Left ventricle myocardium inferior (tissue), 1 donor: ENCODE data around the gene ABCA7. TPM values are rescaled to one million over a fixed set of nuclear protein-coding genes. Genes with fewer than 3 reads are reported as not detected.

ENCODE experiments used
- DNase-seq: peaks from one replicate; pipeline ENCODE4 v3.0.0-alpha.2; 2020
- H3K27ac ChIP-seq: fragments of 200-600 bp; replicated peaks from 2 replicates; pipeline ENCODE4 v1.8.0; 2021
- H3K27me3 ChIP-seq: fragments of 200-600 bp; 2 replicates; pipeline ENCODE4 v1.8.0; 2021; ENCODE audit warnings: low read depth
- H3K36me3 ChIP-seq: fragments of 200-600 bp; 2 replicates; pipeline ENCODE4 v1.8.0; 2021
- H3K4me1 ChIP-seq: fragments of 200-600 bp; 2 replicates; pipeline ENCODE4 v1.8.0; 2021
- H3K4me3 ChIP-seq: fragments of 200-600 bp; 2 replicates; pipeline ENCODE4 v1.8.0; 2021; ENCODE audit warnings: mild to moderate bottlenecking, moderate library complexity
- H3K9me3 ChIP-seq: fragments of 200-600 bp; replicated peaks from 2 replicates; pipeline ENCODE4 v1.8.0; 2021
- CTCF ChIP-seq: fragments of 200-600 bp; IDR thresholded peaks from 2 replicates; pipeline ENCODE4 v1.8.0; 2021; ENCODE audit warnings: antibody characterized with exemption, mild to moderate bottlenecking, borderline replicate concordance
- intact Hi-C: fragments of 100-400 bp; cut with micrococcal nuclease; formaldehyde crosslinking; loops from one replicate; pipeline ENCODE4 v1.11.0; 2022
- total RNA-seq: library from RNA; stranded (reverse); fragmentation: NEBNext Ultra II Directional; extraction: Animal tissue kit (Norgen Biotek cat#: 25700); gene quantifications from one replicate; pipeline ENCODE4 v1.2.1, GENCODE V29; 2021
- donor health status: DM: no; HTN: yes; CAD: no; lungs with severe emphysema.

Gene ABCA7
- total RNA-seq, 1 donor from 2014 or later = 9.3 TPM

- Histone ChIP-seq H3K36me3 (peaks cover 29% of the 10 kb centered on the region), H3K9me3 (peaks cover 8% of the 10 kb centered on the region), H3K4me3 (peak within 1 kb of the TSS; percentile 95), H3K27ac (peak within 1 kb of the TSS; percentile 99), H3K4me1 (peaks cover 83% of the 10 kb centered on the region), H3K27me3 (no peaks in the 10 kb centered on the region)
- intact Hi-C loops = loop anchor here (5.0 kb wide), 1 partner anchor 77 kb away; the partner anchor contains the start of gene CNN2
- no peak for TF ChIP-seq CTCF
- peak; percentile 99 for DNase-seq
Observed at GRCh38 chr19:1103708-1104310, 63.9 kb downstream of the ABCA7 start, which contains the start of gene GPX4. TSS of gene GPX4 (plus strand) at chr19:1103994. CDS start at chr19:1104044, 50 bp downstream.

GRCh38 chr19:1104311-1105007 lies 64.6 kb downstream of the ABCA7 start:
- no peak for TF ChIP-seq CTCF
- no peaks in the 10 kb centered on the region for H3K27me3 ChIP-seq
- H3K4me3 ChIP-seq = peak overlapping the region; percentile 95
- peaks cover 77% of the 10 kb centered on the region for H3K4me1 ChIP-seq
- peak overlapping the region; percentile 99 for H3K27ac ChIP-seq
- DNase-seq = peak; percentile 80
- H3K36me3 ChIP-seq = peaks cover 36% of the 10 kb centered on the region
- intact Hi-C loops = loop anchor here (5.0 kb wide), 1 partner anchor 77 kb away; the partner anchor contains the start of gene CNN2
- H3K9me3 ChIP-seq = peaks cover 7% of the 10 kb centered on the region

- DNase-seq = no peak
- Histone ChIP-seq H3K4me3 (peak overlapping the region; percentile 95), H3K36me3 (peaks cover 44% of the 10 kb centered on the region), H3K27me3 (no peaks in the 10 kb centered on the region), H3K27ac (peak overlapping the region; percentile 99), H3K4me1 (peaks cover 69% of the 10 kb centered on the region), H3K9me3 (no peaks in the 10 kb centered on the region)
- intact Hi-C loops = no loop called here
- no peak for TF ChIP-seq CTCF
Observed at GRCh38 chr19:1105008-1105872, 65.3 kb downstream of the ABCA7 start.

GRCh38 chr19:1105873-1106840 lies 66.2 kb downstream of the ABCA7 start:
- peaks cover 61% of the 10 kb centered on the region for H3K4me1 ChIP-seq
- TF ChIP-seq CTCF = no peak
- H3K36me3 ChIP-seq = peaks cover 51% of the 10 kb centered on the region
- H3K4me3 ChIP-seq = peak overlapping the region; percentile 95
- intact Hi-C loops = no loop called here
- no peaks in the 10 kb centered on the region for H3K27me3 ChIP-seq
- no peaks in the 10 kb centered on the region for H3K9me3 ChIP-seq
- DNase-seq = no peak
- H3K27ac ChIP-seq = peak overlapping the region; percentile 16
